ENCODE results near the gene NTN4. TPM values are rescaled to one million over a fixed set of nuclear protein-coding genes. Genes with fewer than 3 reads are reported as not detected.
"Not testable (repeated sequence)": the region's sequence is repeated elsewhere in the genome, so short reads cannot be mapped to it uniquely, and the experiment has no call there.

The NTN4 gene
- polyA plus RNA-seq, 1 donor (not counting 4 experiments of a cell fraction or from before 2014, with no cell fraction given): 8.3 TPM

DNA sequence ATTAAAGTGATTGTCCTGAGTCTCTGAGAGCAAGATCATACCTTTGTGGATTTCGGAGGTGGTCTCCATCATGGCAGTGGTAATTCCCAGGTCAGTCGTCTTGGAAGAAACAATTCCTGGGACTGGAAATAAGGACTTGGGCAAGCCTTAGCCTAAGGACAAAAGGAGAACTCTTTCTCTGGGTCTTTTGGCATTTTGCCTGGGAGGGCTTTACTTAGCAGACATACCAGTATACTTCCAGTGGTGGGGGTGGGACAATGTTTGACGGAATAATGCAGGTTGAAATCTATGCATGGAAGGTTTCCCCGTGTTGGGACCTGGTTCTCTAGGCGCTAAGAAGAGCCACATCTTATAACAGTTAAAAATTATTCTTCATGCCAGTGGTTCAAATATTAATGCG, 168.8 kb downstream of the NTN4 start:
- Histone ChIP-seq H3K9ac (ENCODE audit: control insufficient read depth, extremely low read depth, insufficient read depth, low read length) (no peak overlapping the region), H3K4me1 (ENCODE audit: control insufficient read depth, extremely low read depth, insufficient read depth, low read length) (peaks cover 6% of the 10 kb centered on the region), H3K4me3 (ENCODE audit: control insufficient read depth in 2 of 3, extremely low read depth in 1 of 3, insufficient read depth in 2 of 3, low read depth in 1 of 3, low read length in 3 of 3) (no peak overlapping the region), H3K27me3 (ENCODE audit: control insufficient read depth, extremely low read depth, insufficient read depth, low read length) (no peaks in the 10 kb centered on the region), H3K79me2 (ENCODE audit: control insufficient read depth, insufficient read depth, low read length) (no peaks in the 10 kb centered on the region), H4K20me1 (ENCODE audit: control insufficient read depth, extremely low read depth, insufficient read depth, low read length) (no peaks in the 10 kb centered on the region), H3K4me2 (ENCODE audit: control insufficient read depth, extremely low read depth, insufficient read depth, low read depth, low read length) (no peak overlapping the region), H3K9me1 (ENCODE audit: control insufficient read depth, extremely low read depth, insufficient read depth, low read length) (no peaks in the 10 kb centered on the region), H3K9me3 (ENCODE audit: control insufficient read depth, low read depth, low read length) (no peaks in the 10 kb centered on the region), H2AFZ (ENCODE audit: control insufficient read depth, low read length) (no peak overlapping the region), H3K27ac (ENCODE audit: control insufficient read depth, insufficient read depth, low read length) (no peak overlapping the region), H3K36me3 (ENCODE audit: control insufficient read depth in 2 of 2, extremely low read depth in 1 of 2, insufficient read depth in 2 of 2, low read length in 2 of 2) (no peaks in the 10 kb centered on the region)
- TF ChIP-seq EZH2 (IDR thresholded peaks at IDR 0.05; ENCODE audit: low read length): no peak
- TF ChIP-seq, protein P1, sequence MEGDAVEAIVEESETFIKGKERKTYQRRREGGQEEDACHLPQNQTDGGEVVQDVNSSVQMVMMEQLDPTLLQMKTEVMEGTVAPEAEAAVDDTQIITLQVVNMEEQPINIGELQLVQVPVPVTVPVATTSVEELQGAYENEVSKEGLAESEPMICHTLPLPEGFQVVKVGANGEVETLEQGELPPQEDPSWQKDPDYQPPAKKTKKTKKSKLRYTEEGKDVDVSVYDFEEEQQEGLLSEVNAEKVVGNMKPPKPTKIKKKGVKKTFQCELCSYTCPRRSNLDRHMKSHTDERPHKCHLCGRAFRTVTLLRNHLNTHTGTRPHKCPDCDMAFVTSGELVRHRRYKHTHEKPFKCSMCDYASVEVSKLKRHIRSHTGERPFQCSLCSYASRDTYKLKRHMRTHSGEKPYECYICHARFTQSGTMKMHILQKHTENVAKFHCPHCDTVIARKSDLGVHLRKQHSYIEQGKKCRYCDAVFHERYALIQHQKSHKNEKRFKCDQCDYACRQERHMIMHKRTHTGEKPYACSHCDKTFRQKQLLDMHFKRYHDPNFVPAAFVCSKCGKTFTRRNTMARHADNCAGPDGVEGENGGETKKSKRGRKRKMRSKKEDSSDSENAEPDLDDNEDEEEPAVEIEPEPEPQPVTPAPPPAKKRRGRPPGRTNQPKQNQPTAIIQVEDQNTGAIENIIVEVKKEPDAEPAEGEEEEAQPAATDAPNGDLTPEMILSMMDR (optimal IDR thresholded peaks at IDR 0.05 in 1 of 3, IDR thresholded peaks at IDR 0.05 in 1 of 3, conservative IDR thresholded peaks at IDR 0.05 in 1 of 3; ENCODE audit: extremely low read depth in 1 of 3, insufficient read depth in 2 of 3, low read length in 3 of 3): no peak
- FAIRE-seq (no peak), DNase-seq (ENCODE audit: low read depth, low spot score) (no peak)
- dilution Hi-C loops (cut with MboI; ENCODE audit: extremely low pct_ligation_motif_present, low sequenced_read_pairs): no loop called here

DNA sequence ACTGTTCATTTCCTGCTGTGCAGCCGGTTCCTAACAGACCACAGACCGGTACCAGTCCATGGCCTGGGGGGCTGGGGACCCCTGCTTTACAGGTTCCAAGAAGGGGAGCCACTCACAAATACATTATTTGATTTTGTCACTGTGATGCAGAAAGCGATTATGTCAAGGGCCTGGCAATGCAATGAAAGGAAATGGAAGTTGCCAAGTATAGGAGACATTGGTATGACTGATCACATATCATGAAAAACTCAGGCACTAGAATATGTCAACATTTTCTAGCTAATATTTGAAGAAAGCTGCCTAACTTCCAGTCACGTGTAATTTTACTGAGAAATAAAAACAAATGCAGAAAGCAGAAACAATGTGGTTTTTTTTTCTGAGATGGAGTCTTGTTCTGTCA, 170.4 kb downstream of the NTN4 start:
- H3K4me1 ChIP-seq (ENCODE audit: control insufficient read depth, extremely low read depth, insufficient read depth, low read length): peaks cover 6% of the 10 kb centered on the region
- no peak overlapping the region for H3K9ac ChIP-seq (ENCODE audit: control insufficient read depth, extremely low read depth, insufficient read depth, low read length)
- no peaks in the 10 kb centered on the region for H3K27me3 ChIP-seq (ENCODE audit: control insufficient read depth, extremely low read depth, insufficient read depth, low read length)
- no peaks in the 10 kb centered on the region for H4K20me1 ChIP-seq (ENCODE audit: control insufficient read depth, extremely low read depth, insufficient read depth, low read length)
- FAIRE-seq: no peak
- no peaks in the 10 kb centered on the region for H3K36me3 ChIP-seq (ENCODE audit: control insufficient read depth in 2 of 2, extremely low read depth in 1 of 2, insufficient read depth in 2 of 2, low read length in 2 of 2)
- H3K4me2 ChIP-seq (ENCODE audit: control insufficient read depth, extremely low read depth, insufficient read depth, low read depth, low read length): no peak overlapping the region
- H3K4me3 ChIP-seq (ENCODE audit: control insufficient read depth in 2 of 3, extremely low read depth in 1 of 3, insufficient read depth in 2 of 3, low read depth in 1 of 3, low read length in 3 of 3): no peak overlapping the region
- dilution Hi-C loops (cut with MboI; ENCODE audit: extremely low pct_ligation_motif_present, low sequenced_read_pairs): no loop called here
- no peaks in the 10 kb centered on the region for H3K9me1 ChIP-seq (ENCODE audit: control insufficient read depth, extremely low read depth, insufficient read depth, low read length)
- no peak overlapping the region for H2AFZ ChIP-seq (ENCODE audit: control insufficient read depth, low read length)
- H3K79me2 ChIP-seq (ENCODE audit: control insufficient read depth, insufficient read depth, low read length): no peaks in the 10 kb centered on the region
- no peaks in the 10 kb centered on the region for H3K9me3 ChIP-seq (ENCODE audit: control insufficient read depth, low read depth, low read length)
- no peak for DNase-seq (ENCODE audit: low read depth, low spot score)
- TF ChIP-seq, protein P1 (optimal IDR thresholded peaks at IDR 0.05 in 1 of 3, IDR thresholded peaks at IDR 0.05 in 1 of 3, conservative IDR thresholded peaks at IDR 0.05 in 1 of 3; ENCODE audit: extremely low read depth in 1 of 3, insufficient read depth in 2 of 3, low read length in 3 of 3): no peak
- no peak overlapping the region for H3K27ac ChIP-seq (ENCODE audit: control insufficient read depth, insufficient read depth, low read length)

DNA sequence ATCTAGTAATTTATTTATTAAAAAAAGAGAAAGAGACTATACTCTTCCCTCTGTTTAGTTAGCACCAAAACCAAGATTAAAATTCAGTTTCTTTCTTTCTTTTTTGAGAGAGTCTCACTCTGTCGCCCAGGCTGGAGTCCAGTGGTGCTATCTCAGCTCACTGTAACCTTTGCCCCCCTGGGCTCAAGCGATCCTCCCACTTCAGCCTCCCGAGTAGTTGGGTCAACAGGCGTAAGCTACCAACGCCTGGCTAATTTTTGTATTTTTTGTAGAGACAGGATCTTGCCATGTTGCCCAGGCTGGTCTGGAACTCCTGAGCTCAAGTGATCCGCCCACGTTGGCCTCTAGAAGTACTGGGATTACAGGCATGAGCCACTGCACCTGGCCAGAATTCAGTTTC, 174.1 kb downstream of the NTN4 start:
- H3K9me1 ChIP-seq (ENCODE audit: control insufficient read depth, extremely low read depth, insufficient read depth, low read length); H3K4me3 ChIP-seq (ENCODE audit: control insufficient read depth in 2 of 3, extremely low read depth in 1 of 3, insufficient read depth in 2 of 3, low read depth in 1 of 3, low read length in 3 of 3); H3K27me3 ChIP-seq (ENCODE audit: control insufficient read depth, extremely low read depth, insufficient read depth, low read length); H3K36me3 ChIP-seq (ENCODE audit: control insufficient read depth in 2 of 2, extremely low read depth in 1 of 2, insufficient read depth in 2 of 2, low read length in 2 of 2); H3K9ac ChIP-seq (ENCODE audit: control insufficient read depth, extremely low read depth, insufficient read depth, low read length); FAIRE-seq; H3K4me1 ChIP-seq (ENCODE audit: control insufficient read depth, extremely low read depth, insufficient read depth, low read length); H4K20me1 ChIP-seq (ENCODE audit: control insufficient read depth, extremely low read depth, insufficient read depth, low read length); H3K4me2 ChIP-seq (ENCODE audit: control insufficient read depth, extremely low read depth, insufficient read depth, low read depth, low read length); DNase-seq (ENCODE audit: low read depth, low spot score); H2AFZ ChIP-seq (ENCODE audit: control insufficient read depth, low read length); dilution Hi-C loops (cut with MboI; ENCODE audit: extremely low pct_ligation_motif_present, low sequenced_read_pairs); H3K79me2 ChIP-seq (ENCODE audit: control insufficient read depth, insufficient read depth, low read length); H3K27ac ChIP-seq (ENCODE audit: control insufficient read depth, insufficient read depth, low read length); H3K9me3 ChIP-seq (ENCODE audit: control insufficient read depth, low read depth, low read length): not testable (repeated sequence)
